K562 (cell line): ENCODE data around the gene PI4KA. TPM values are rescaled to one million over a fixed set of nuclear protein-coding genes. Genes with fewer than 3 reads are reported as not detected.
A peak's percentile ranks its signal among the peaks of the same experiment; 100 is the strongest.

Experiments
- CCAR2 ChIP-seq: fragments of 200-400 bp; formaldehyde crosslinking; IDR thresholded peaks from 2 replicates; pipeline ENCODE4 v1.6.1; 2017; ENCODE audit warnings: mild to moderate bottlenecking, low read depth, low read length
- DIDO1 ChIP-seq: fragments of 450-650 bp; IDR thresholded peaks from 2 replicates; pipeline ENCODE4 v1.6.1; 2016; ENCODE audit warnings: low read depth, missing biosample characterization, missing genetic modification characterization
- HINFP ChIP-seq: fragments of 450-650 bp; conservative IDR thresholded peaks from 2 replicates; pipeline ENCODE4 v1.6.1; 2016; ENCODE audit warnings: missing genetic modification characterization, low read depth, mild to moderate bottlenecking, control low read depth, missing compliant biosample characterization
- KLF6 ChIP-seq: fragments of 250-450 bp; sonication (Bioruptor Pico); IDR thresholded peaks from 2 replicates; pipeline ENCODE4 v1.4.0; 2020; ENCODE audit warnings: mild to moderate bottlenecking, moderate library complexity, borderline replicate concordance
- MAFG ChIP-seq: fragments of 450-650 bp; conservative IDR thresholded peaks from 2 replicates; pipeline ENCODE4 v1.6.1; 2016; ENCODE audit warnings: missing genetic modification characterization, missing compliant biosample characterization
- MAZ ChIP-seq, 2 experiments: fragments of 450-650 bp in 1 of 2; sonication (generic) in 1 of 2; formaldehyde crosslinking; IDR thresholded peaks in 1 of 2; conservative IDR thresholded peaks in 1 of 2; 2 replicates each; pipeline versions ENCODE4 v1.4.0 to v1.5.0; 2020; ENCODE audit warnings: mild to moderate bottlenecking in 1 of 2, missing genetic modification reagents in 1 of 2
- PHF8 ChIP-seq: fragments of 200-600 bp; sonication (generic); IDR thresholded peaks from 2 replicates; pipeline ENCODE4 v1.6.1; 2012; ENCODE audit warnings: mixed run types, mild to moderate bottlenecking, inconsistent platforms, low read length, moderate library complexity, borderline replicate concordance
- PKNOX1 ChIP-seq: fragments of 450-650 bp; IDR thresholded peaks from 2 replicates; pipeline ENCODE4 v1.6.1; 2016
- RCOR1 ChIP-seq, 2 experiments: IDR thresholded peaks; 2 replicates each; pipeline ENCODE4 v1.6.1; 2012; ENCODE audit warnings: low read depth in 2 of 2, low read length in 2 of 2, borderline replicate concordance in 1 of 2, improper control_type of control experiment in 1 of 2
- SRSF3 ChIP-seq: fragments of 200-400 bp; formaldehyde crosslinking; IDR thresholded peaks from 2 replicates; pipeline ENCODE4 v1.6.1; 2016; ENCODE audit warnings: mild to moderate bottlenecking, low read length, moderate library complexity; ENCODE audit not compliant: insufficient read depth
- TAF7 ChIP-seq: fragments of 450-650 bp; IDR thresholded peaks from 2 replicates; pipeline ENCODE4 v1.6.1; 2016; ENCODE audit warnings: missing genetic modification characterization, missing compliant biosample characterization
- THRAP3 ChIP-seq: fragments of 450-650 bp; IDR thresholded peaks from 2 replicates; pipeline ENCODE4 v1.6.1; 2016; ENCODE audit warnings: mild to moderate bottlenecking, inconsistent platforms, borderline replicate concordance
- ZBTB12 ChIP-seq: fragments of 250-450 bp; sonication (Bioruptor Pico); IDR thresholded peaks from 2 replicates; pipeline ENCODE4 v1.4.0; 2020
- ZNF3 ChIP-seq: fragments of 250-450 bp; sonication (Bioruptor Pico); IDR thresholded peaks from 2 replicates; pipeline ENCODE4 v1.5.0; 2021; ENCODE audit warnings: mild to moderate bottlenecking, moderate library complexity
- ZNF561 ChIP-seq: fragments of 450-650 bp; formaldehyde crosslinking; conservative IDR thresholded peaks from 2 replicates; pipeline ENCODE4 v1.4.0; 2020; ENCODE audit warnings: mild to moderate bottlenecking, moderate library complexity
- ZNF75A ChIP-seq: fragments of 450-650 bp; formaldehyde crosslinking; IDR thresholded peaks from 2 replicates; pipeline ENCODE4 v1.4.0; 2020; ENCODE audit warnings: mild to moderate bottlenecking
- polyA plus RNA-seq, 8 experiments: library from polyadenylated mRNA; depleted of rRNA in 4 of 8; stranded (reverse) in 5 of 8; unstranded in 3 of 8; fragments of >200 nt; fragmentation: Nextera tagmentation in 2 of 8; fragmentation: Illumina TruSeq in 1 of 8; extraction: Ambion mirVana in 2 of 8; extraction: Trizol in 1 of 8; gene quantifications; 2 replicates each; pipeline versions ENCODE4 v1.2.1 to v1.2.3, GENCODE V29; 2011 to 2014; ENCODE audit warnings: inconsistent platforms in 1 of 8, missing spikeins in 1 of 8
- total RNA-seq, 7 experiments: library from RNA; depleted of rRNA in 6 of 7; stranded (reverse); fragments of >200 nt in 6 of 7; fragmentation: Illumina TruSeq in 2 of 7; extraction: Trizol in 2 of 7; gene quantifications; 2 replicates each; pipeline versions ENCODE4 v1.2.1 to v1.2.3, GENCODE V29; 2011 to 2021; ENCODE audit warnings: low replicate concordance in 1 of 7
- TF ChIP-seq, protein P1 (sequence below), 2 experiments: fragments of 450-650 bp in 1 of 2; IDR thresholded peaks; 2 replicates each; pipeline ENCODE4 v1.6.1; 2011 to 2017; ENCODE audit warnings: low read depth in 2 of 2, antibody characterized with exemption in 1 of 2, borderline replicate concordance in 1 of 2, low read length in 1 of 2, mild to moderate bottlenecking in 1 of 2, mixed read lengths in 1 of 2; ENCODE audit not compliant: control insufficient read depth in 1 of 2

The PI4KA gene
- total and polyA plus RNA-seq, 9 of the 15 experiments (the other 6 are each of a cell fraction or from before 2014, with no cell fraction given): 7.3 to 187 (median 84.7) TPM

GRCh38 chr22:20658433-20659222 lies 200.0 kb downstream of the PI4KA start (continued):
- TF ChIP-seq, protein P1, sequence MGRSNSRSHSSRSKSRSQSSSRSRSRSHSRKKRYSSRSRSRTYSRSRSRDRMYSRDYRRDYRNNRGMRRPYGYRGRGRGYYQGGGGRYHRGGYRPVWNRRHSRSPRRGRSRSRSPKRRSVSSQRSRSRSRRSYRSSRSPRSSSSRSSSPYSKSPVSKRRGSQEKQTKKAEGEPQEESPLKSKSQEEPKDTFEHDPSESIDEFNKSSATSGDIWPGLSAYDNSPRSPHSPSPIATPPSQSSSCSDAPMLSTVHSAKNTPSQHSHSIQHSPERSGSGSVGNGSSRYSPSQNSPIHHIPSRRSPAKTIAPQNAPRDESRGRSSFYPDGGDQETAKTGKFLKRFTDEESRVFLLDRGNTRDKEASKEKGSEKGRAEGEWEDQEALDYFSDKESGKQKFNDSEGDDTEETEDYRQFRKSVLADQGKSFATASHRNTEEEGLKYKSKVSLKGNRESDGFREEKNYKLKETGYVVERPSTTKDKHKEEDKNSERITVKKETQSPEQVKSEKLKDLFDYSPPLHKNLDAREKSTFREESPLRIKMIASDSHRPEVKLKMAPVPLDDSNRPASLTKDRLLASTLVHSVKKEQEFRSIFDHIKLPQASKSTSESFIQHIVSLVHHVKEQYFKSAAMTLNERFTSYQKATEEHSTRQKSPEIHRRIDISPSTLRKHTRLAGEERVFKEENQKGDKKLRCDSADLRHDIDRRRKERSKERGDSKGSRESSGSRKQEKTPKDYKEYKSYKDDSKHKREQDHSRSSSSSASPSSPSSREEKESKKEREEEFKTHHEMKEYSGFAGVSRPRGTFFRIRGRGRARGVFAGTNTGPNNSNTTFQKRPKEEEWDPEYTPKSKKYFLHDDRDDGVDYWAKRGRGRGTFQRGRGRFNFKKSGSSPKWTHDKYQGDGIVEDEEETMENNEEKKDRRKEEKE (IDR thresholded peaks at IDR 0.05; ENCODE audit: borderline replicate concordance in 1 of 2, control insufficient read depth in 1 of 2, low read depth in 2 of 2, low read length in 1 of 2): peak; percentile 68 to 71; a peak in 2 of 4 replicates
- no peak for TF ChIP-seq ZNF3 (CRISPR knock-in tag)
- no peak for TF ChIP-seq PKNOX1
- TF ChIP-seq KLF6 (CRISPR knock-in tag): no peak
- TF ChIP-seq RCOR1 (IDR thresholded peaks at IDR 0.05; ENCODE audit: borderline replicate concordance in 1 of 2, low read depth in 2 of 2, low read length in 2 of 2): no peak
- no peak for TF ChIP-seq ZBTB12 (CRISPR knock-in tag)
- no peak; the same call in 1 of the 2 replicates for TF ChIP-seq TAF7 (tag)
- TF ChIP-seq HINFP (tag): no peak
- TF ChIP-seq ZNF75A (CRISPR knock-in tag): no peak
- no peak for TF ChIP-seq MAFG
- TF ChIP-seq SRSF3: no peak
- TF ChIP-seq MAZ (CRISPR knock-in tag; conservative IDR thresholded peaks at IDR 0.05 in 1 of 2, IDR thresholded peaks at IDR 0.05 in 1 of 2): no peak; a peak in 1 of 4 replicates
- TF ChIP-seq DIDO1 (tag): no peak
- TF ChIP-seq CCAR2: no peak
- TF ChIP-seq PHF8: no peak
- TF ChIP-seq THRAP3: no peak
- TF ChIP-seq ZNF561: no peak
